H1 (cell line): ENCODE data around the gene TMEM135. TPM values are rescaled to one million over a fixed set of nuclear protein-coding genes. Genes with fewer than 3 reads are reported as not detected.

Experiments
- CTCF ChIA-PET: fragments of 300-600 bp; sonication (Branson Sonifier 250); formaldehyde crosslinking; loops from one replicate; lab custom pipeline; 2021; ENCODE audit not compliant: partially characterized antibody; lab: Charles Lee
- POLR2A ChIA-PET: fragments of 300-600 bp; sonication (Branson Sonifier 250); formaldehyde crosslinking; loops from one replicate; lab custom pipeline; 2021; ENCODE audit warnings: inconsistent platforms; ENCODE audit not compliant: partially characterized antibody; lab: Charles Lee
- DNase-seq, 2 experiments: peaks; one replicate each; pipeline versions ENCODE4 v3.0.0 to v3.0.0-alpha.2; 2010 to 2022; ENCODE audit warnings: low spot score in 2 of 2, low read depth in 1 of 2, mixed read lengths in 1 of 2
- FAIRE-seq: peaks from 2 replicates; lab custom pipeline; 2011; peaks lifted over from hg19 to GRCh38; lab: Jason Lieb, UNC
- H2AFZ ChIP-seq: 2 replicates; pipeline ENCODE4 v1.8.1; 2012; ENCODE audit warnings: low read length, inconsistent platforms
- H2AK5ac ChIP-seq: 2 replicates; pipeline ENCODE4 v1.6.1; 2013; ENCODE audit warnings: low read depth, low read length
- H2BK120ac ChIP-seq: replicated peaks from 2 replicates; pipeline ENCODE3; 2013; ENCODE audit warnings: low read depth, low read length, inconsistent platforms
- H2BK12ac ChIP-seq: 2 replicates; pipeline ENCODE4 v1.6.1; 2013; ENCODE audit warnings: low read depth, low read length
- H2BK15ac ChIP-seq: 2 replicates; pipeline ENCODE4 v1.6.1; 2013; ENCODE audit warnings: low read length
- H2BK20ac ChIP-seq: 2 replicates; pipeline ENCODE4 v1.6.1; 2013; ENCODE audit warnings: low read length
- H2BK5ac ChIP-seq: 2 replicates; pipeline ENCODE4 v1.6.1; 2013; ENCODE audit warnings: low read depth, low read length
- H3K14ac ChIP-seq: 2 replicates; pipeline ENCODE4 v1.6.1; 2013; ENCODE audit warnings: inconsistent platforms; ENCODE audit not compliant: insufficient read length
- H3K18ac ChIP-seq: 2 replicates; pipeline ENCODE4 v1.6.1; 2013; ENCODE audit warnings: low read length; ENCODE audit errors: extremely low read depth
- H3K23ac ChIP-seq: 2 replicates; pipeline ENCODE4 v1.6.1; 2013; ENCODE audit warnings: inconsistent platforms; ENCODE audit not compliant: insufficient read length
- H3K23me2 ChIP-seq: 2 replicates; pipeline ENCODE4 v1.6.1; 2013; ENCODE audit warnings: low read depth, low read length
- H3K27ac ChIP-seq: 2 replicates; pipeline ENCODE4 v1.6.1; 2011; ENCODE audit warnings: low read depth, low read length, inconsistent platforms
- H3K27me3 ChIP-seq, 4 experiments: replicated peaks in 1 of 4; 1 replicate in 1 of 4; 2 replicates in 3 of 4; pipeline versions ENCODE4 v1.6.1 to v1.8.1; 2011 to 2013; ENCODE audit warnings: low read length in 3 of 4, mild to moderate bottlenecking in 3 of 4, inconsistent platforms in 2 of 4, mixed read lengths in 2 of 4, moderate library complexity in 1 of 4; ENCODE audit not compliant: control insufficient read depth in 3 of 4, insufficient read depth in 3 of 4; ENCODE audit errors: extremely low read depth in 1 of 4
- H3K36me3 ChIP-seq, 4 experiments: 2 replicates each; pipeline versions ENCODE4 v1.6.1 to v1.8.1; 2011 to 2013; ENCODE audit warnings: mild to moderate bottlenecking in 4 of 4, low read length in 3 of 4, moderate library complexity in 2 of 4, control low read depth in 1 of 4, inconsistent platforms in 1 of 4; ENCODE audit not compliant: insufficient read depth in 4 of 4, control insufficient read depth in 2 of 4
- H3K4ac ChIP-seq: replicated peaks from 2 replicates; pipeline ENCODE3; 2013; ENCODE audit warnings: low read length, low read depth, mixed read lengths, inconsistent platforms; ENCODE audit not compliant: insufficient read length
- H3K4me1 ChIP-seq, 4 experiments: replicated peaks in 1 of 4; 1 replicate in 1 of 4; 2 replicates in 3 of 4; pipeline versions ENCODE4 v1.6.1 to v1.8.1; 2011 to 2013; ENCODE audit warnings: low read length in 3 of 4, inconsistent platforms in 2 of 4, mixed read lengths in 1 of 4; ENCODE audit not compliant: insufficient read depth in 4 of 4, control insufficient read depth in 3 of 4
- H3K4me2 ChIP-seq, 2 experiments: 2 replicates each; pipeline versions ENCODE4 v1.6.1 to v1.8.1; 2011 to 2013; ENCODE audit warnings: low read depth in 2 of 2, low read length in 2 of 2, control low read depth in 1 of 2, inconsistent platforms in 1 of 2, mild to moderate bottlenecking in 1 of 2; ENCODE audit not compliant: insufficient read depth in 1 of 2
- H3K4me3 ChIP-seq, 4 experiments: fragments of 200-600, 300-600 bp in 1 of 4; sonication (generic), shearing (Covaris generic), sonication (Bioruptor Twin) in 1 of 4; 2 replicates each; pipeline versions ENCODE4 v1.5.1 to v1.8.1; 2011 to 2016; ENCODE audit warnings: low read length in 4 of 4, low read depth in 3 of 4, control low read depth in 2 of 4, inconsistent platforms in 2 of 4, mild to moderate bottlenecking in 2 of 4, mixed read lengths in 1 of 4, moderate library complexity in 1 of 4; ENCODE audit not compliant: insufficient read depth in 2 of 4; ENCODE audit errors: extremely low read depth in 1 of 4
- H3K56ac ChIP-seq: replicated peaks from 2 replicates; pipeline ENCODE3; 2013; ENCODE audit warnings: low read depth, mild to moderate bottlenecking, mixed read lengths, low read length, inconsistent platforms; ENCODE audit not compliant: insufficient read length
- H3K79me1 ChIP-seq: 2 replicates; pipeline ENCODE4 v1.6.1; 2013; ENCODE audit warnings: low read depth, low read length, control low read depth
- H3K79me2 ChIP-seq, 2 experiments: 2 replicates each; pipeline versions ENCODE4 v1.6.1 to v1.8.1; 2012 to 2013; ENCODE audit warnings: low read length in 2 of 2, mild to moderate bottlenecking in 2 of 2, inconsistent platforms in 1 of 2; ENCODE audit not compliant: insufficient read depth in 2 of 2, control insufficient read depth in 1 of 2
- H3K9ac ChIP-seq, 4 experiments: replicated peaks in 1 of 4; 1 replicate in 1 of 4; 2 replicates in 3 of 4; pipeline versions ENCODE4 v1.6.1 to v1.8.1; 2011 to 2013; ENCODE audit warnings: low read depth in 3 of 4, low read length in 3 of 4, control low read depth in 2 of 4, mild to moderate bottlenecking in 2 of 4, moderate library complexity in 2 of 4, inconsistent platforms in 1 of 4; ENCODE audit errors: extremely low read depth in 1 of 4
- H3K9me3 ChIP-seq, 2 experiments: 2 replicates each; pipeline versions ENCODE4 v1.6.1 to v1.8.1; 2012 to 2013; ENCODE audit warnings: mild to moderate bottlenecking in 2 of 2, moderate library complexity in 2 of 2, control low read depth in 1 of 2, inconsistent platforms in 1 of 2, low read depth in 1 of 2, low read length in 1 of 2, mixed read lengths in 1 of 2; ENCODE audit not compliant: insufficient read depth in 2 of 2
- H4K20me1 ChIP-seq, 2 experiments: replicated peaks in 1 of 2; 2 replicates each; pipeline versions ENCODE3 to v1.8.1; 2011 to 2013; ENCODE audit warnings: inconsistent platforms in 2 of 2, low read length in 2 of 2, mild to moderate bottlenecking in 1 of 2; ENCODE audit not compliant: insufficient read depth in 2 of 2, control insufficient read depth in 1 of 2
- H4K5ac ChIP-seq: 2 replicates; pipeline ENCODE4 v1.6.1; 2013; ENCODE audit warnings: low read length, low read depth, mixed read lengths, inconsistent platforms; ENCODE audit not compliant: insufficient read length
- H4K8ac ChIP-seq: 2 replicates; pipeline ENCODE4 v1.8.0; 2013; ENCODE audit warnings: mild to moderate bottlenecking, moderate library complexity, low read length, inconsistent platforms; ENCODE audit not compliant: insufficient read depth; ENCODE audit errors: extremely low read depth
- H4K91ac ChIP-seq: replicated peaks from 2 replicates; pipeline ENCODE3; 2013; ENCODE audit warnings: low read length, mixed read lengths, inconsistent platforms; ENCODE audit not compliant: insufficient read length
- JUN ChIP-seq: IDR thresholded peaks from 2 replicates; pipeline ENCODE4 v1.6.1; 2011; ENCODE audit warnings: low read depth, mild to moderate bottlenecking, improper control_type of control experiment, low read length
- KDM4A ChIP-seq: IDR thresholded peaks from one replicate; pipeline ENCODE4 v1.7.1; 2012; ENCODE audit warnings: low read depth, mild to moderate bottlenecking, moderate library complexity, low read length, inconsistent platforms; ENCODE audit not compliant: severe bottlenecking
- WGBS, 2 experiments: shearing (Covaris generic) in 1 of 2; methylation state at CpG; one replicate each; pipeline versions ENCODE4 v1.1.6 to v1.1.7; 2013 to 2015; ENCODE audit warnings: low lambda C conversion rate in 2 of 2, mixed read lengths in 2 of 2, inconsistent platforms in 1 of 2, low coverage in 1 of 2, missing lambda C conversion rate in 1 of 2; ENCODE audit not compliant: insufficient replicate concordance in 2 of 2, insufficient coverage in 1 of 2, insufficient read length in 1 of 2; ENCODE audit errors: extremely low coverage in 1 of 2, missing lambda C conversion rate in 1 of 2; 5-methylcytosine and 5-hydroxymethylcytosine counted together
- polyA plus RNA-seq, 7 experiments: library from polyadenylated mRNA; depleted of rRNA in 3 of 7; stranded (reverse) in 5 of 7; unstranded in 2 of 7; fragments of >200 nt in 5 of 7; fragments of 200-250 nt in 2 of 7; gene quantifications; 1 replicate in 5 of 7; 2 replicates in 1 of 7; 4 replicates in 1 of 7; pipeline versions ENCODE4 v1.2.1 to v1.2.3, GENCODE V29; 2011 to 2013; ENCODE audit warnings: missing spikeins in 2 of 7, mixed read lengths in 2 of 7
- total RNA-seq: library from RNA; stranded (reverse); fragmentation: NEBNext Ultra II Directional; extraction: Animal tissue kit (Norgen Biotek cat#: 25700); gene quantifications from 2 replicates; pipeline ENCODE4 v1.2.1, GENCODE V29; 2021

Gene TMEM135
- total and polyA plus RNA-seq, 2 of the 8 experiments (the other 6 are each of a cell fraction or from before 2014, with no cell fraction given), result 9.3 to 31.3 TPM

DNA sequence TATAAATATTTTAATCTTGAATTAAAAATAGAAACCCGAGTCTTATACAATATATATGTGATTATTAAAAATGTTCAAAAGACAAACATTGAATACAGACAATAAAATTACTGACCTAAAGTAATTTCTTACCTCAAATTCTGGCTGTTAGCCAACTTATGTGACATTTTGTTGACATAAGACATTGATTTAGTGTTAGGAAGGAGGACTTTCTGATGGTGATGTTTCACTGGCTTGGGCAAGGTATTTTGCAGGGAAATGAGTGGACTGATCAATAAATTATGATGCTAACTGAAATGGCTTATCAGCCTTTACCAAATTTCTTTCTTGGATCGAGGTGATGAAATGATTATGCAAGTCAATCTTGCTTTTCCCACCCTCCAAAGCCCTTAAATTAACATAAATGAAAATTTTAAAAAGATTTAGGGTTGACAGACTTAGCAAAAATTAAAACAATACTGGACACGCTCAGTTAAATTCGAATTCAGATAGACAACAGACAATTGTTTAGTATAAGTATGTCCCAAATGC, 49.3 kb upstream of the TMEM135 start:
- Histone ChIP-seq H3K23me2 (no peaks in the 10 kb centered on the region), H3K56ac (no peak overlapping the region), H2BK20ac (no peak overlapping the region), H3K4me3 (no peak overlapping the region), H4K20me1 (no peaks in the 10 kb centered on the region), H3K4me1 (peaks cover 0 to 2% (median under 1%) of the 10 kb centered on the region in 4 experiments; a peak in 3 of 7 replicates), H4K91ac (no peak overlapping the region), H2BK5ac (no peak overlapping the region), H2BK15ac (no peak overlapping the region), H2AFZ (no peak overlapping the region), H3K14ac (no peak overlapping the region), H3K27ac (no peak overlapping the region), H3K4ac (no peak overlapping the region), H4K8ac (no peak overlapping the region), H3K9me3 (no peaks in the 10 kb centered on the region), H3K9ac (no peak overlapping the region), H2BK12ac (no peak overlapping the region), H2AK5ac (no peak overlapping the region), H3K36me3 (no peaks in the 10 kb centered on the region), H2BK120ac (no peak overlapping the region), H3K27me3 (no peaks in the 10 kb centered on the region), H3K79me1 (no peaks in the 10 kb centered on the region), H3K79me2 (no peaks in the 10 kb centered on the region), H3K4me2 (no peak overlapping the region), H4K5ac (no peak overlapping the region), H3K18ac (no peak overlapping the region), H3K23ac (no peak overlapping the region)
- FAIRE-seq (no peak), DNase-seq (no peak)
- CTCF ChIA-PET, result interaction anchor here (0.7 to 1.9 kb wide), 4 partner anchors 10 to 31 kb away, joined by 3 to 8 read pairs (median 4); no protein-coding TSS in a partner anchor
- 87% methylated on average over 4 of the region's 4 CpGs; no CpG with 5 or more reads in 1 of the 2 experiments for WGBS, 2 experiments
- POLR2A ChIA-PET, result no interaction called here
- TF ChIP-seq KDM4A, result no peak
- TF ChIP-seq JUN, result no peak
